Stimulated activated CD8-positive, alpha-beta memory T cell treated with anti-CD3 and anti-CD28 coated beads, Interleukin-4, amount 100 ng/mL, for 4 hours (primary cell): ENCODE measurements around the gene FARS2.

Experiments used
- DNase-seq, 2 donors: peaks; one replicate each; pipeline ENCODE4 v3.0.0-alpha.2; 2020; ENCODE audit warnings: low read depth in 2 of 2, low spot score in 1 of 2

The FARS2 gene

DNA sequence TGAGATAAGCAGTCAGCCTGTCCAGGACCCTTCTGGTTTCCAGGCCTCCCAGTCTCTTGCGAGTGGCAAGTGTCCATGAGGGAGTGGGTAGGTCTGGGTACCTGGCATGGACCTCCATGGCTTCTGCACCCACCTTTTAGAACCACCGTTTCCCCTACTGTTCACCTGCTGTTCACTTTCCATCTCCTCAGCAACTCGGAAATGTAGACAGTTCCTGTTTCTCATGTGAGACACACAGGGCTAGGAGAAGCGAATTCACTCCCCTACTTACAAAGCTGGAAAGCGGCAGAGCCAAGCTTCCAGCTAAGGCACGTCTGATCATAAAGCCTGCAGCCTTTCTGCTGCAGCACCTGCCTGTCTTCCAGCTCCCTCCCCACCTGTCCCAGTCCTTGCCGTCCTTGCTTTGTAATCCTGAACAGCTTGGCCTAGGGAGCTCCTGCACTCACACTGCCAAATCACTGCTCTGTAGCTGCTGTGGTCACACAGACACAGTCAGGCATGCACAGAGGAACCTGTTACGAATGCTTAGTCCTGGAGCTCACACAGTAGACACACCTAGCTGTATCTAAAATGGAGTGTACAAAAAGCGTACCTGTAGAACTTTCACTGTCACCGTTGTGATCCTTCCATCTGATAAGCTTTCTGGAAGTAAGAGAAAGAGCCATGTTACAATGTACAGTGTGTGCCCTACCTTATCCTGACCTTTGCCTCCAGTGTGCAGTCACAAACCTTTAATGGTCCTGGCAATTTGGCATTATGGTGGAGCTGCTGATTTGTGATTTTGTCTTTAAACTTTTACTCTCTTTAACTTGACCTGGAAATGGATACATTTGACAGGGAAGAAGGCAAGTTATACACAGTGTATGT is 451.3 kb downstream of the FARS2 start:
- no peak for DNase-seq

DNA sequence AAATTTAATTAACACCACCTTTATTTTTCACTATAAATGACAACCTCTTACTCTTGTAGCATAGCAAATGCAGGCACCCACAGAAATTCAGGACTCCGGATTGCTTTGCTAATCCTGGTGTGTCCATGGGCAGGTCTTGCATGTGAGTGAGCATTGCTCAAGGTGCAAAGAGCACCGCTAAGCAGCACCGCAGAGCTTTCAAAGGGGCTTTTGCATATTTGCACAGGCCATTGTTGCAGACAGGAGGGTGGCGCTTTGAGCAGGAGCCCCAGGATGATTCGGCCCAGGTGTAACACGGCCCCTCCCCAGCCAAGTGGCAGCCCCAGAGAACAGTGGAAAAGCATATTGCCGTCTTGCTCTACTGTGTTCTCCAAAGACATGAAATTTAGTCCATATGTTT is 452.2 kb downstream of the FARS2 start:
- no peak for DNase-seq

DNA sequence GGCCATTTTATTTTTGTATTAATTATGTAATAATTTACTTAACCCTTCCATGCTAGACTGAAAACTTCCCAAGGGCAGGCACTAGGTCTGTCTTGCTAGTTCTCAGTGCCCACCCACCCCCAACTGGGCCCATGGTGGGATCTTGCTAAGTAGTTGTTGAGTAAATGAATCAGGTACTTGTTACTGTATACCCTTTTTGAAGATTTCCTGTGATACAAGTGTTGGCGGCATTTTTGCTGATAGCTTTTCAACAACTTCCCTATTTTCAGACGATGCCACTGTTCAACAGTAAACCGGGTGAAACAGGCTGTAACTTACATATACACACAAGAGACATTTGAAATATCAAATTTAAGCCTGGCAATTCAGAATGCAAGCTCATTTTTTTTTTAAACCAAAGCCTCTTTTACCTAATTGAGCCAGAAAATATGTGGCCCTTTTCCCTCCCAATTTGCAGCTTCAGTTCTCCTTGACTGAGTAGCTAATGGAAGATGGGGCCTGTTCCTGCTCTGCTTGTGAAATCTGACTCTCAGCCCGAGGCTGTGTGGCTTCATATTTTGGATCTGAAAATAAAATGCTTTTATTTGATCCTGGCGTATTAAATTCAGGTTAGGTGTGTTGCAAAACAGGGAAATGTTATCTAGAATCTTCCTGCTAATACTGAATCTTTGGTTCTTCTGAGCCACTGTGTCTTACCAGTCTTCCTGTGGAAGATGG is 457.1 kb downstream of the FARS2 start:
- DNase-seq = no peak

DNA sequence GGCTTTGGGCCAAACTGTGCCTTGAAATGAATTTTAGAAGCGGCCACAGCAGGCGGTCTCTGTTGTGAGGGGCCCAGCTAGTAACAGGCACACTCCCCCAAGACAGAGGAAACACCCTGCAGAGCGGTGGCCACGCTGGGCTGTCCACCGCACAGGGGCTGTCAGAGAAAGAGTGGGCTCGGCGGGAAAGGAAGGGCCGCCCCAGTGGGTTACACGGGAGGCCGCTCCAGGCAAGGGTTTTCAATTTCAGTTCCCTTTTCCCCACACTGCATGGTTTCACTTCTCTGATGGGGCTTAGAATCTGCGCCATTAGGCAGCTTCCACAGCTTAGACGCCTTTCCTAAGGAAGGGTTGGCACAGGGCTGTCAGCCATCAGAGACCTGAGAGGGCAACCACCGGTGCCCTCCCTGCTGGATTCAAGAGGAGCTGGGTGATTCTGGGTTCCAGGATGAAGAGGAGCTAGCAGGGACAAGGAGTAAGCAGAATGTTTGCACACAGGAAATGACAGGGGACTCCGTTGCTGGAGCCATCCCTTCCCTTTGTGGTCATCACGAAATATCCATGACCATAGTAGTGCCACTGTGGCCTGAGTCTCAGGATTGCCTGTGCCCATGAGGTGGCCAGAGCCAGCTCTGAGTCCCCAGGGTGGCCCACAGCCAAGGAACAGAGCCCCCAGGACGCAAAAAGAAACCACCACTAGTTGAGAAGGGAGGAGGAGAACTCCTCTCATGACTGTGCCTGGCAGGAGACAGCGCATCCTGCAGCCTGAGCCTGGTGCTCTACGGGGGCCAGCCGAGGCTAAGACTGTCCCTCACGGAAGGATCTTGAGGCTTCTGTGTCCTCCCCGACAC is 462.8 kb downstream of the FARS2 start:
- DNase-seq = no peak

DNA sequence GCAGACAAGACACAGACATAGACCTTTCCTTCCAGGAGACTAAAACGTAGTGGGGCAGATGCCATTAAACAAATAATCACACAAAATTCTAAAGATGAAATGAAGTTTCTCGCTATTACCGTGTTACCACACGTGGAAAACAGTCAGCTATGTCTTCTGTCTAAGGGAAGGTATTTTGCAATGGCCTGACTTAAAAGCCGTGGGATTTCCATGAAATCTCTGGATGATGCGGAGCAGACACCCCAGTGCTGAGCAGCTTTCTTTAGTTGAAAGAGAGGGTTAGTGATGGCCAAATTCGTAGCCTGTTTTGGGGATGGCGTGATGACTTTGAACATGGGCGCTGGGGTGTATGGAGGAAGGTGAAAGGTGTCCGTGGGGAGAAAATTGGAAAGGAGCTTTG is 463.6 kb downstream of the FARS2 start:
- DNase-seq = no peak

DNA sequence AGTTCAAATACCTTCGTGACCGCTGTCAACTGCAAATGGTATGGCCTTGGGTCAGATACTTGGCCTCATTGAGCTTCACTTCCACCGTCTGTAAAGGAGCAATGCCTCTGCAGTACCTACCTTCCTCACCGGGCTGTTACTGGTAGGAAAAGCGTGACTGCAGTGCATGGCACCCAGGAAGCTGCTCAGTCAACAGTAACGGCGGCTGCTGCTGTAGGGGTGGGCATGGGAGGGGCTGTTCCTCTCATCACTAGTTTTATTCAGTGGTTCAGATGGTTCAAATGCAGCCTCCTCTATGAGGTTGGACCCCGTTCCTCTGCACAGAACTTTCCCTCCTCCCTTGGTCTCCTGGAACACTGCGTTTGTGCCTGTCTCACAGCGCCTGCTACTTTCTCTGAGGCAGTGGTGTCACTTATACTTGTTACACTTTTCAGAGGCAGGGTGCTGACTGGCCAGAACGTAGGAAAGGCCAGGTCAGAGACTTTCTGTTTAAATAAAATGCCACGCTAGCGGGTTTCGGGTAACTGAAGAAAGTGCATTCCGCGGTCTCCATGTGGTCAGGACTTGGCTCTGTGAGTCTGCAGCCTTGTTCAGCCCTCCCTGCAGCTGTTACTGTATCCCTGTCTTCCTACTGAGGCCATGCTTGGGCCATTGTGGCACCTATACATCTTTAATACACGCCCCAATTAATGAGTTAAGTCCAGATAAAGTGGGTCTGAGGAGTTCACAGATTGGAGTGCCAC is 465.8 kb downstream of the FARS2 start:
- DNase-seq = no peak

DNA sequence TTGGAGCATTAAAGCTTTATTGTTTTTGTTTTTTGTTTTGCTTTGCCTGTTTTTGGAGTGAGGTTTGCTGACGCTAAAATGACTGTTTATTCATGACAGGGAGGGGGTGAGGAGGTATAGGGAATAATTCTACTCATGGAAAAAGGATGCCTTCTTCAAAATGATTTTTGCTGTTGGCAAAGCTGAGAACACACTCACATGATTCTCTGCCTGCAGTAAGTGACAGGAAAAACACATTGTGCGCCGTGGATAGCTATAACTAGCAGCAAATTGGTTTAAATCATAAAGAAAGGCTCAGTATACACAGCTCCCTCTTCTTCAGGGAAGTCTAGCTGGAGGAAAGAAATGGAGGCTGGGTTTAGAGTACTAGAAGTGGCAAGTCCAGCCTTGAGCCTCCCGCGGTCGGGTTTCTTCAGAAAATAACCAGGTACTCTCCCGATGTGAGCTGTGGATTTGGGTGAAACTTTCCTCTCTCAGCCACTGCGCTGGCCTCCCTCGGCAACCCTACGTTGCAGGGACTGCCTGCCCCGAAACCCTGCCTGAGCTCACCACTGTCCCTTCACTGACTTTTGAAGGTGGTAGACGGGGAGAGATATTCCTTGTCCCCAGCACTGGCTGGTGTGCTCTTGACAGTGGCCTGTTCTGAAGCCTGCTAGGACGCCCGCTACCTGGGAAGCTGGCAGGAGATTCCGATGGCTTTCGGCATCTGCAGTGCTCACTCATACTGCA is 467.2 kb downstream of the FARS2 start:
- DNase-seq = no peak

DNA sequence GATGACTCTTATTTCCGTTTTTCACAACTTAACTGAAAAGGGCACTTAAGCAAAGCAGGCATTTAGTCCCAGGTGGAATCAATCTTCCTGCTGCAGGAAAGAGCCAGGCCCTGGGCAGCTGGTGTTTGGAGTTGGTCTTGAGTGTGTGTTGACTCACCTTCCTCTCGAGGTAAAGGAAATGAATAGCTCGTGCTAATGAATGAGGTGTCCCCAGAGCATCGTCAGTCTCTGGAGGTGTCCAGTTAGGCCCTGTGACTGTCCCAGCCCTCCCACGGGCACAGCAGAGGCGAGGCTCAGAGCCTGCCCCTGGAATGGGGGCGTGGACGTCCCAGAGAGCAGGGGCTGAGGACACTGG is 467.7 kb downstream of the FARS2 start:
- no peak for DNase-seq

DNA sequence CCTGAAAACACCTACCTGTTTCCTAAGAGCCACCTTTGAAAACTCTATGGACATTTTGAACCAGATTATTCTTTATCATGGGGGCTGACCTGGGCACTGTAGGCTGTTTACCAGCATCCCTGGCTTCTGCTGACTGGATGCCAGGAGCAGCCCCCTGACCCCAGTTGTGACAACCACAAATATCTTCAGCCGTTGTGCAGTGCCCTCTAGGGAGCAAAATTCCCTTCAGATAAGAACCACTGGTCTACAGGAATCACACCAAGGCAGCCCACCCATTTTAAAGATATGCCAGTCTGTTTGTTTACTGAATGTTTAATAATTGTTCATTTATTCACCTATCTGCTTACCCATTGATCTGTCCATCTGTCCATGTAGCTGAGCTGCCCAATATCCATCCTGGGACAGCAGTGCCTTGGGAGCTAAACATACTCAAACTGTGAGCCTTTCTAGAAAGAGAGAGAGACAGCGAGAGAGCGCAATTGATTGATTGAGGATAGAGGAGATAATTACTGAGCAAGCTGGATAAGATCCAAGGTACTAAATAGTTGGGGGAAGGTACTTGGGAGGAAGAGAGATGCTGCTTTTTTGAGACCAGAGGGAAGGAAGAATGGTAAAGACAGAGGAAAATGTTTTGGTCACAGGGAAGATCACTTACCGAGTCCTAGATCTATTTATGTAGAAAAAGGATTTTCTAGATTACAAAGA is 468.7 kb downstream of the FARS2 start:
- DNase-seq = no peak

DNA sequence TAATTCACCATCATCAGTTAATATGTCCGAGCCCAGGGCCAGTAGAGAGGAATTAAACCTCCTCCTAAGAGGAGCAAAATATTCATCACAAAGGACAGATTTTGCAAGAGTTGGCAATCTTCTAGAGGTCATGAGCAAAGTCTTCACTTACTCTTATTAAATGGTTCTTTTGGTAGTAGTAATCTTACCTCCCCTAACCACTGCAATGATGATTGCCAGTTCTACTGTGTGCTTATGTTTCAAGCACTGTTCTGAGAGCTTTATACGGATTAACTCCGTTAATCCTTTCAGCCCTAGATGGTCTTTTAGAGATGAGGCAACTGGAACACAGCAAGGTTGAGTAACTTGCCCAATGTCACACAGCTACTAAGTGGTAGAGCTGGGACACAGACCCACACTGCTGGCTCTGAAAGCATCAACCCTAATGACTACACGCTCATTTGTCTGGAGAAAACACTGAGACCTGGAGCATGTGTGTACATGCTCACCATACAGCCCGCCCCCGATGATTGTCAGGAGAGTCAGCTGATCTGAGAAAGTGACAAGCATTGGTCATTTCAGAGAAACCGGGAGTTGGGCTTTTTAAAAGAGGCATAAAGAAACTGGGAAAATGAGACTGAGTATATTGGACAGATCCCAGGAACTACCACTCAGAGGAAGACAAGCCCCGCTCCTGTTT is 469.4 kb downstream of the FARS2 start:
- DNase-seq = no peak

DNA sequence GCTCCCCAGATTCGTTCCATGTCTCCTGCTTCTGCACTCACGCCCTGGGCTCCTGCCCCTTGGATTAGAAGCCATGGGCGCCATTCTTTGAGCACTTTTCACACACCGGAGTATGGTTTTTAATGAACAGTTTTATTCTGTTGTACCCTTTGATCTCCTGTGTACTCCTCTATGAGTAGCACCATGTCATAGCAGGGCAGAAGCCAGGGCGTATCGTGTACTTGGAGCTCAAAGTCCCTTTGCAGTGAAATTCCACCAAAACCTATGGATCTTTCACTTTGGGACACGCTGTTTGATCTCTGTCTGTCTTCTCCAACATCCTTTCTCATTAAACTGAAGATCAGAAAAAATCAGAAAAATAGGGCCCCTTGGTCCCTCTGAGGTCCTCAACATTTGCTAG is 470.1 kb downstream of the FARS2 start:
- DNase-seq = no peak

DNA sequence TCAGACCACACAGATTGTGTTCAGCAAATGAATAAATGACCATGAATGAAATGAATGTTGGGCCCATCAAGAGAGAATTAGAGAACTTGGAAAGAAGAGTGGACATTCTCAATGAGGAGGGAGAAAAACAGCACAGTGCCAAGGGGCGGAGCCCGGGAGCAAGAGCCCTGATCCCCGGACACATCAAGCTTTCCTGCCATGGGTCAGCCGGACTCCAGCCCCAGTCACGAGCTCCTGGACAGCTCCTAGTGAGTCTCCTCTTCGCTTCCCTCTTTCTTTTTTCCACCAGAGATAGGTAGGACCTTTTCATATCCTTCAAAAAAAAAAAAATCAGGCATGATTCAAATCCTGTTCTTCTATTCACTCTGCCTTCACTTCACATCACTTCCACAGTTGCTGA is 471.2 kb downstream of the FARS2 start:
- no peak for DNase-seq

DNA sequence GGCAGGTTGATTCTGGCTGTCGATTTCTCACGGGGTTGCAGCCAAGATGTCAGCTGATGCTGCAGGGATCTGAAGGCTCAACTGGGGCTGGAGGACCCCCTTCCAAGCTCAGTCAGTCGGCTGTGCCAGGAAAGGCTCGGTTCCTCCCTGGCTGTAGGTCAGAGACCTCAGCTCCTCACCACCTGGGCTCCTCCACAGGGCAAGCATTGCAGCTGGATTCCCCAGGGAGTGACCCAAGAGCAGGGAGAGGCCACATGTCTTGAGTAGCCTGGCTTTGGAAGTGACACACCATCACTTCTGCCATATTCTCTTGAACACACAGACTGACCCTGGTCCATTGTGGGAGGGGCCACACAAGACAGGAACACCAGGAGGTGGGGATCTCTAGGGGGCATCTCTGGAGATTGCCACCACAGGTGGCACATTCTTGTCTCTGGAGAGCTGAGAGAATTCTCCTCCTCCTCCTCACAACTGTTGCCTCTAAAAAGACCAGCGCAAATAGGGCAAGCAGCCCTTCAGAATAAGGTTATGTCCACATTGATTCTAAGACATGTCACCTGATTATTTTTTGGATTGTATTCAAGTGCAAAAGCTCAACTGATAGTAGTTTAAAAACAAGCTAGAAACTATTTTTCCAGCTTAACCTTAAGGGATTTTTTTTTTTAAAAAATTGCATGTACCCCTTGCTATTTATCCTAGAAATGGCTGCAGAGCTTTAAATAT is 474.9 kb downstream of the FARS2 start:
- DNase-seq = no peak

DNA sequence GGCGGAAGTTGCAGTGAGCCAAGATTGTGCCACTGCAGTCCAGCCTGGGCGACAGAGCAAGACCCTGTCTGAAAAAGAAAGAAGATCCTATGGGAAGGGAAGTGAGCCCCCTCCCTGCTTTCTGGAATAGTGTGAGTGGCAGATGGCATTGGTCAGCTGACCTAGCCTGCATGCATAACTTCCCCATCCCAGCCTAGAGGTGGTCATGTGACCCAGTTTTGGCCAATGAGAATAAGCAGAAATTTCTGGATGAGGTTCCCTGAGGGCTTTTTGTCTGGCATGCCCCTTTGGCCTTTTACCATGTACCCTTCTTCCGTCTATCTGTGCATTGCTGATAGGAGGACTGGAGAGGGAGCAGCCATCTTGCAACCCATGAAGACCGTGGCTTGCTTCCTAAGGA is 476.1 kb downstream of the FARS2 start:
- DNase-seq = no peak

DNA sequence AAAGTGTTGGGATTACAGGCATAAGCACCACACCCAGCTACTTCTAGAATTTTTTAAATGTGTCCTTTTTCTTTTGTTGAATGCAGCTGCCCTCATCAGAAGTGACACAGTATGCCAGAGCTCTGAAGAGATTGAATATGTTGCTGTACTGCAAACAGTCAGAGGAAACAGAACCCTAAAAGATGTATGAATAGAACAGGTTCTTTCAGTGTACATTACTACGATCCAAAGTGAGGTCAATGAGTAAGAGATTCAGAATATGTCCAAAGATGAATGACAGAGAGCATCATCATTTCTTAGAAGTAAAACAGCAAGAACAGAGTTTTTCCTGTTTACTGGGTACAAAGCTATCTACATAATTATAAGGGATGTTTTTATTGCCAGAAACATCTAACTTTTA is 476.9 kb downstream of the FARS2 start:
- DNase-seq = no peak

DNA sequence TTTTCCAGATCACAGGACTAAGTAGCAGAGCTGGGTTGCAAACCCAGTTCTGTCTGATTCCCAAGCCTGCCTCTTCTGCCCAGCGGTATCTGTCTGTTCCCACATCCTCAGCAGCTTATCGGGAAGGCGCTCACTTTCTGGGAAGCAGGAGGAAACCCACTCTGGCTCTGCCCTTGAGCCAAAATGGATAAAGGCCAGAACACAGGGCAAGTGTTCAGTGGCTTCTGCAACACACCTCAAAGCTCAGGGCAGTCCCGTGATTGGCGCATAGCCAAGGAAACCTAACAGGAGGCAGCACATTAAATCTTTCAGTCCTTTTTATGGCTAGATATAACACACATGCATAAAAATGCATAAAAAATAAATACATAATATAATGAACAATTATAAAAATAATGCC is 483.2 kb downstream of the FARS2 start:
- no peak for DNase-seq

DNA sequence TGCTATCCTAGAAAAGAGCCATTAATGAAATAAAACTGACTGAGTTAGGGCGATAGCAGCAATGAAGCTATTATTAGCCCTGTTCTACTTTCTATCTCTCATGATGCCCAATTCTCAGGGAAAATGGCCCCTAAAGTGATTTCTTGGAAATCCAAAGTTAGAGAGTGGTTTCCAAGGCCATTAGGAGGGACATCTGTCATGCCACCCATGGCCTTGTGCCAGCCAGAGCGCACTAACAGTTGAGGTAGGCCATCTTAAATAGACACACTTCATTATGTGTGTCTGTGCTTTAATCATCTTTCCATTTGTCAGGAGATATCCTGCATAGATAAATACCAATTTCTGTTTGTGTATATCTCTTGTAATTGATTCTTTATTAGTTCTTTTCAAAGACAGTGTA is 483.8 kb downstream of the FARS2 start:
- no peak for DNase-seq

DNA sequence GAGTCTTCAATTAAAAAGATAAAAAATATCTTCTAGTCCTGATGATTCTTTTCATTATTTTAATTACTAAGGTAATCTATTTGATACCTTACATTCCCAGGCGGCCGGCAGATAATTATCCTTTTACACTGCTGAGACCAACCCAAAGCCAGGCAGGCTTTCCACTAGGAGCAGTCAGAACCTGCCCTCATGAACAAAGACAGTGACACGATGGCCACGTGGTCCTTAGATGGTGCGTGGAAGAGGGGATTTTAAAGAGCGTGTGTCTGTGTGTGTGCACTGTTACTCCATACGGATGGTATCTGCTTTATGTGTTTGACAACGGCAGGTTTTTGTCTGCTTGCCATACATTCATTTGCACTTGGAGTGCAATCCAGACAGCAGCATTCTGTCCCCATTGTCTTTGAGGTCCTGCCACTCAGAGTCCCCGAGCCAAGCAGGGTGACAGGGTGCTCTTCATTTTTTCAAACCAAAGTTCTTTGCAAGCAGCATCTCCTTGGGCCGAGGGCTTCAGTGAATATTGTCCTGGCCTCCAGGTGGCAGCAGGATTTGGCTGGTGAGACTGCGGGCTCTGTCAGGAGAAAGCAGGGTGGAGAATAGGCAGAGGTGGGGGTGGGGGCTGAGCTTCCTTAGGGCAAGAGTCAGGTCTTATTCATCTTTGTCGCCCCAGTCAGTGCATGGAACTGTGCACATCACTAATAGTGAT is 484.9 kb downstream of the FARS2 start:
- DNase-seq = no peak
